ENCODE data around the gene NELL1. TPM values are rescaled to one million over a fixed set of nuclear protein-coding genes. Genes with fewer than 3 reads are reported as not detected.

Gene NELL1
- total and polyA plus RNA-seq, 2 donors (not counting 3 experiments of a cell fraction or from before 2014, with no cell fraction given): not detected

GRCh38 chr11:20917306-20917705 is 247.9 kb downstream of the NELL1 start:
- POLR2A ChIA-PET: no interaction called here

GRCh38 chr11:20926799-20927540 is 257.6 kb downstream of the NELL1 start:
- Histone ChIP-seq H3K36me3 (ENCODE audit: control insufficient read depth in 2 of 2, extremely low read depth in 1 of 2, insufficient read depth in 2 of 2, low read length in 2 of 2) (no peaks in the 10 kb centered on the region), H3K4me3 (replicated peaks in 1 of 3; ENCODE audit: insufficient read depth in 1 of 3, low read depth in 1 of 3, low read length in 3 of 3) (no peak overlapping the region), H3K27me3 (ENCODE audit: control insufficient read depth in 2 of 2, insufficient read depth in 2 of 2, low read length in 2 of 2) (no peaks in the 10 kb centered on the region), H3K27ac (ENCODE audit: insufficient read depth, low read depth, low read length) (no peak overlapping the region), H4K20me1 (replicated peaks; ENCODE audit: control insufficient read depth, extremely low read depth, insufficient read depth, low read length) (no peaks in the 10 kb centered on the region), H3K9me1 (replicated peaks; ENCODE audit: control insufficient read depth, extremely low read depth, insufficient read depth, low read length) (no peaks in the 10 kb centered on the region), H2AFZ (ENCODE audit: low read depth, low read length) (no peak overlapping the region), H3K4me1 (ENCODE audit: control insufficient read depth, extremely low read depth, insufficient read depth, low read length) (no peaks in the 10 kb centered on the region), H3K9ac (replicated peaks; ENCODE audit: extremely low read depth, insufficient read depth, low read length) (no peak overlapping the region), H3K79me2 (ENCODE audit: control insufficient read depth, insufficient read depth, low read length) (no peaks in the 10 kb centered on the region), H3K9me3 (replicated peaks; ENCODE audit: control insufficient read depth, insufficient read depth, low read length) (no peaks in the 10 kb centered on the region), H3K4me2 (ENCODE audit: insufficient read depth, low read length) (no peak overlapping the region)
- DNase-seq (ENCODE audit: low read depth, low spot score) (no peak), FAIRE-seq (no peak)
- no peak for TF ChIP-seq EZH2 (IDR thresholded peaks at IDR 0.05; ENCODE audit: borderline replicate concordance, low read depth, low read length, severe bottlenecking)
- no peak for TF ChIP-seq CTCF (IDR thresholded peaks at IDR 0.05; ENCODE audit: extremely low read depth in 1 of 2, insufficient read depth in 1 of 2, low read depth in 1 of 2, low read length in 2 of 2)
- no peak for TF ChIP-seq MAX (IDR thresholded peaks at IDR 0.05; ENCODE audit: insufficient read depth, insufficient read length)
- no peak for TF ChIP-seq FOS (IDR thresholded peaks at IDR 0.05; ENCODE audit: borderline replicate concordance, insufficient read depth, low read length)
- TF ChIP-seq POLR2AphosphoS5 (IDR thresholded peaks at IDR 0.05; ENCODE audit: insufficient read depth, low read depth, low read length): no peak
- TF ChIP-seq JUN (IDR thresholded peaks at IDR 0.05; ENCODE audit: borderline replicate concordance, insufficient read depth, insufficient read length, low read depth): no peak
- no peak for TF ChIP-seq GATA2 (IDR thresholded peaks at IDR 0.05; ENCODE audit: insufficient read depth, insufficient read length, low read depth, low read length)
- no peak for TF ChIP-seq POLR2A (IDR thresholded peaks at IDR 0.05; ENCODE audit: low read depth, low read length)
- intact Hi-C loops (cut with micrococcal nuclease): no loop called here
- ChIA-PET POLR2A (no interaction called here), CTCF (no interaction called here)
- no TSS peak for BruUV-seq (replicated peaks)
- dilution Hi-C loops (cut with MboI; ENCODE audit: extremely low pct_ligation_motif_present, low sequenced_read_pairs): no loop called here

More at GRCh38 chr11:20917306-20917705, 247.9 kb downstream of the NELL1 start:
- no peak overlapping the region for H2AFZ ChIP-seq (ENCODE audit: low read depth, low read length)
- no peaks in the 10 kb centered on the region for H3K27me3 ChIP-seq (ENCODE audit: control insufficient read depth in 2 of 2, insufficient read depth in 2 of 2, low read length in 2 of 2)
- no peak for DNase-seq (ENCODE audit: low read depth, low spot score)
- intact Hi-C loops (cut with micrococcal nuclease): no loop called here
- H3K4me2 ChIP-seq (ENCODE audit: insufficient read depth, low read length): no peak overlapping the region
- no peak overlapping the region for H3K4me3 ChIP-seq (replicated peaks in 1 of 3; ENCODE audit: insufficient read depth in 1 of 3, low read depth in 1 of 3, low read length in 3 of 3)
- dilution Hi-C loops (cut with MboI; ENCODE audit: extremely low pct_ligation_motif_present, low sequenced_read_pairs): no loop called here
- H3K9me1 ChIP-seq (replicated peaks; ENCODE audit: control insufficient read depth, extremely low read depth, insufficient read depth, low read length): no peaks in the 10 kb centered on the region
- H3K79me2 ChIP-seq (ENCODE audit: control insufficient read depth, insufficient read depth, low read length): no peaks in the 10 kb centered on the region
- peaks cover 2% of the 10 kb centered on the region for H3K9me3 ChIP-seq (replicated peaks; ENCODE audit: control insufficient read depth, insufficient read depth, low read length)
- FAIRE-seq: no peak
- no peak for TF ChIP-seq POLR2A (IDR thresholded peaks at IDR 0.05; ENCODE audit: low read depth, low read length)
- TF ChIP-seq JUN (IDR thresholded peaks at IDR 0.05; ENCODE audit: borderline replicate concordance, insufficient read depth, insufficient read length, low read depth): no peak
- no peak for TF ChIP-seq MYC (IDR thresholded peaks at IDR 0.05; ENCODE audit: low read depth, low read length)
- TF ChIP-seq FOS (IDR thresholded peaks at IDR 0.05; ENCODE audit: borderline replicate concordance, insufficient read depth, low read length): no peak
- TF ChIP-seq EZH2 (IDR thresholded peaks at IDR 0.05; ENCODE audit: borderline replicate concordance, low read depth, low read length, severe bottlenecking): no peak
- TF ChIP-seq POLR2AphosphoS5 (IDR thresholded peaks at IDR 0.05; ENCODE audit: insufficient read depth, low read depth, low read length): no peak
- no peak for TF ChIP-seq MAX (IDR thresholded peaks at IDR 0.05; ENCODE audit: insufficient read depth, insufficient read length)
- H4K20me1 ChIP-seq (replicated peaks; ENCODE audit: control insufficient read depth, extremely low read depth, insufficient read depth, low read length): no peaks in the 10 kb centered on the region
- H3K4me1 ChIP-seq (ENCODE audit: control insufficient read depth, extremely low read depth, insufficient read depth, low read length): no peaks in the 10 kb centered on the region
- H3K9ac ChIP-seq (replicated peaks; ENCODE audit: extremely low read depth, insufficient read depth, low read length): no peak overlapping the region
- no peaks in the 10 kb centered on the region for H3K36me3 ChIP-seq (ENCODE audit: control insufficient read depth in 2 of 2, extremely low read depth in 1 of 2, insufficient read depth in 2 of 2, low read length in 2 of 2)
- CTCF ChIA-PET: no interaction called here
- H3K27ac ChIP-seq (ENCODE audit: insufficient read depth, low read depth, low read length): no peak overlapping the region
- no TSS peak for BruUV-seq (replicated peaks)

Measured in endothelial cell of umbilical vein (primary cell).